NCI-H82 (cell line): ENCODE measurements around the gene CYP4X1.
A peak's percentile ranks its signal among the peaks of the same experiment; 100 is the strongest.
"Not testable (repeated sequence)": the region's sequence is repeated elsewhere in the genome, so short reads cannot be mapped to it uniquely, and the experiment has no call there.

Source experiments
- DNase-seq: peaks from one replicate; lab custom pipeline; 2025; lab: John Stamatoyannopoulos, UW

CYP4X1 gene, protein sequence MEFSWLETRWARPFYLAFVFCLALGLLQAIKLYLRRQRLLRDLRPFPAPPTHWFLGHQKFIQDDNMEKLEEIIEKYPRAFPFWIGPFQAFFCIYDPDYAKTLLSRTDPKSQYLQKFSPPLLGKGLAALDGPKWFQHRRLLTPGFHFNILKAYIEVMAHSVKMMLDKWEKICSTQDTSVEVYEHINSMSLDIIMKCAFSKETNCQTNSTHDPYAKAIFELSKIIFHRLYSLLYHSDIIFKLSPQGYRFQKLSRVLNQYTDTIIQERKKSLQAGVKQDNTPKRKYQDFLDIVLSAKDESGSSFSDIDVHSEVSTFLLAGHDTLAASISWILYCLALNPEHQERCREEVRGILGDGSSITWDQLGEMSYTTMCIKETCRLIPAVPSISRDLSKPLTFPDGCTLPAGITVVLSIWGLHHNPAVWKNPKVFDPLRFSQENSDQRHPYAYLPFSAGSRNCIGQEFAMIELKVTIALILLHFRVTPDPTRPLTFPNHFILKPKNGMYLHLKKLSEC

DNA sequence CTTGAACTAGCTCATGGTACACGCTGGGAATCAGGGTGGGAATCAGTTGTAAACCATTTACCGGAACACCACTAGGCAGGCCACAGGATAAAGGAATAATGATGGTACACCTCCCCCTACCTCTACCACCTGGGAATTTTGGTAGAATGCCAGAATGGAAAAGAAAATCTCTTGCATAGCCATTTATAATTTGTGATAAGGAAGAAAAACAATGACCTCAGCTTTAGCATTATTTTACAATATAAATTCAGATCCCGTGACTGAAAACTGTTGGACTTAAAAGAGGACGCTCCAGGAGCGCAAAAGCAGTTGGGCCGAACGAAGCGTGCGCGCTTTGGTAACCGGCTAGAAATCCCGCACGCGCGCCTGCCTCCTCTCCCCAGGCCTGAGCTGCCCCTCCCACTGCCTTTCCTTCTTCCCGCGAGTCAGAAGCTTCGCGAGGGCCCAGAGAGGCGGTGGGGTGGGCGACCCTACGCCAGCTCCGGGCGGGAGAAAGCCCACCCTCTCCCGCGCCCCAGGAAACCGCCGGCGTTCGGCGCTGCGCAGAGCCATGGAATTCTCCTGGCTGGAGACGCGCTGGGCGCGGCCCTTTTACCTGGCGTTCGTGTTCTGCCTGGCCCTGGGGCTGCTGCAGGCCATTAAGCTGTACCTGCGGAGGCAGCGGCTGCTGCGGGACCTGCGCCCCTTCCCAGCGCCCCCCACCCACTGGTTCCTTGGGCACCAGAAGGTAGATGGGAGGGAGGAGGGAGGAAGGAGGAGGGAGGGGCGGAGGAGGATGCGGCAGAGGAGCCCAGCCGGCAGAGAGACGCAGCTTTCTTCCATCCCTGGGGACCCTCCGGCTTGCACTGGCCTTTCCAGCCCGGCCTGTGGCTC lies at the start of gene CYP4X1:
CYP4X1 (plus strand) TSS at position 402 of the 873 bp plus-strand sequence; CDS start at position 551, 149 bp downstream.
- peak; percentile 60 for DNase-seq

DNA sequence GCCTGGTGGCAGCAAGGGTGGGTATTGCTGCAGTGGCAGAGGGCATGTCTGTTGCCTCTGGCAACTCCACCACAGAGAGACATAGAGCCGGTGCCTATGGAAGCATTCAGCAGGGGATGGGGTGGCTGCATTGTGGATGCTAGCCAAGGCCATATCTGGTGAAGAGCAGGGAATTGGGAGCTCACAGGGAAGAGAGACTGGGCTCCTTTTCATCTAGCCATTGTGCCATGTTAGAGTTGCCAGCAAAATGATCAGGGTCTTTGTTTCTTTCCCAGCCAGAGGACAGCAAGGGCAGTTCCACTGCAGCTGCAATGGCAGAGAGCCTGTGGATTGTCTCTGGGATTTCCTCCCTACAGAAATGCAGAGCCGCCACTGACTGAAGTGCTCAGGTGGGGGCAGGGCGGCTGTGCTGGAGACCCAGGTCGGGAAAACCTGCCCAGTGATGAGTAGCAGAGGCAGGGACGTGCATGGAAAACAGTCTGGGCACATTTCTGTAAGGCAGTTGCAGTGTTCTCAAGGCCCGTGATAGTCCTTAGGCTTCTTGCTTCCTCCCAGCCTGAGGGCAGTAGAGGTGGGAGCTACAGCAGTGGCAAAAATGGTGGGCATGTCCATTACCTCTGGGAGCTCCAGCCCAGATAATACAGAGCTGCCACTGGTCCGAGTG lies 40.2 kb upstream of the CYP4X1 start:
- no peak for DNase-seq

DNA sequence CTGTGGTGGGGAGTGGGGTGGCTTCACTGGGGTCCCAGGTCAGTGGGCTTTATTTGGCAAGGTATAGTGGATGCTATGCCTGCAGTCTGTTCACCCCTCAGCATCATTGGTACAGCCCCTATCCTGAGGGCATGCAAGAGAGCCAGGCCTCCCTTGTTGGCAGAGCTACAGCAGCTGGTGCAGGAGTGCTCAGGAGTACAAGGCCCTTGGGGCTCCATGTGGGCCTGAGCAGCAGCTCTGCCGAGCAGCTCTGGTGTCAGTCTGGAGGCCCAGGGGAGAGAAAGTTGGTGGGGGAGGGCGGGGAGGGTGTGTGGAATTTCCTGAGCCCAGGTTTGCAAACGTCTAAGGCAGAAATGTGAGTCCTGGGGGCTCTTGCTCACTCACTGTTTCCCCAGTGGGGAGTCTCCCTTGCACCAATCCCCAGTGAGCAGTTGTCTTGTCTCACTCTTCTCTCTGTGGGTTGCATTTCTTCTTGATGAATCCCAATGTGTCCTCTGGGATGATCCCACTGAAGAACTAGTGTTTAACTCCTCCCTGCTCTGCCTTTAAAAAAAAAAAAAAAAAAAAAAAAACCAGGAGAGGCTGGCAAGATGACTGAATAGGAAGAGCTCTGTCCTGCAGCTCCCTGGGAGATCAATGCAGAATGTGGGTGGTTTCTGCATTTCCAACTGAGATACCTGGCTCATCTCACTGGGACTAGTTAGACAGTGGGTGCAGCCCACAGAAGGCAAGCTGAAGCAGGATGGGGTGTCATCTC lies 39.5 kb upstream of the CYP4X1 start:
- DNase-seq: no peak

DNA sequence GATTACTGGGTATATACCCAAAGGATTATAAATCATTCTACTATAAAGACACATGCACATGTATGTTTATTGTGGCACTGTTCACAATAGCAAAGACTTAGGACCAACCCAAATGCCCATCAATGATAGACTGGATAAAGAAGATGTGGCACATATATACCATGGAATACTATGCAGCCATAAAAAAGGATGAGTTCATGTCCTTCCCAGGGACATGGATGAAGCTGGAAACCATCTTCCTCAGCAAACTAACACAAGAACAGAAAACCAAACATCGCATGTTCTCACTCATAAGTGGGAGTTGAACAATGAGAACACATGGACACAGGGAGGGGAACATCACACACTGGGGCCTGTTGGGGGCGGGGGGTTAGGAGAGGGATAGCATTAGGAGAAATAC lies 32.9 kb upstream of the CYP4X1 start:
- not testable (repeated sequence) for DNase-seq

DNA sequence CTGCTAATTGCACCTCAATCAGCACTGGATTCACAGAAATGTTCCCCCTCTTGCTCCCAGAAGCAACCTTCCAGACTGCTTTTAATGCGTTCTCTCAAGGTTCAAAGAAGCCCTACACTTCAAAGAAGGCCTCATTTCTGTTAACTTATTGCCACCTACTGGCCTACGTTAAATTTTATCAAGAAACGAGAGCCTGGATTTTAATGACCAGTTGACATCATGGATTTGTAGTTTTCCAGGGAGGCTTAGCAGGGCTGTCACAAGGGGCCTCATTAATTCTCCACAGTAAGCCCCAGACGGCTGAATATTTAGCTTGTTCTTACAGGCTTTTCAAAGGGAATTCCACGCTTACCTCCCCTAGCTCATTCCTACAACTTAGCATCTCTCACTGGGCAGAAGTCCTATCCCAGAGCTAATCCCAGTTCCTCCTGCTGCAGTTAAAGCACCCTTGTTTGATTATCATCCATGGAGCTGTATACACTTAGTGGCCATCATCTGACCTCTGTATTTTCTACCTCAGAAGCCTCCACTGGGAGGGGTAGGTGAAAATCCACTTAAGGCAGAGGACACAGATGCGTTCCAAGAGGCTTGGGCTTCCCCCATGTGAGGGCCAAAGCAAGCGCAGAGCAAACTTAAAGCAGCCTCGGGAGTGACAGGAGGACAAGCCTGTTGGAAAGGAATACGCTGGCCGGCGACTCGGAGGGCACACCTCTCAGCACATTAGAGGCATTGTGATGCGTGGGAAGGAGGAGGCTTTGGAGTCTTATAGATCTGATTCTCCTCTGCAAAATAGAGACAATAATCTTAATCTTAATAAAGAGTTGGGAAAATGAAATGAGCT lies 32.2 kb upstream of the CYP4X1 start:
- DNase-seq: peak; percentile 91

DNA sequence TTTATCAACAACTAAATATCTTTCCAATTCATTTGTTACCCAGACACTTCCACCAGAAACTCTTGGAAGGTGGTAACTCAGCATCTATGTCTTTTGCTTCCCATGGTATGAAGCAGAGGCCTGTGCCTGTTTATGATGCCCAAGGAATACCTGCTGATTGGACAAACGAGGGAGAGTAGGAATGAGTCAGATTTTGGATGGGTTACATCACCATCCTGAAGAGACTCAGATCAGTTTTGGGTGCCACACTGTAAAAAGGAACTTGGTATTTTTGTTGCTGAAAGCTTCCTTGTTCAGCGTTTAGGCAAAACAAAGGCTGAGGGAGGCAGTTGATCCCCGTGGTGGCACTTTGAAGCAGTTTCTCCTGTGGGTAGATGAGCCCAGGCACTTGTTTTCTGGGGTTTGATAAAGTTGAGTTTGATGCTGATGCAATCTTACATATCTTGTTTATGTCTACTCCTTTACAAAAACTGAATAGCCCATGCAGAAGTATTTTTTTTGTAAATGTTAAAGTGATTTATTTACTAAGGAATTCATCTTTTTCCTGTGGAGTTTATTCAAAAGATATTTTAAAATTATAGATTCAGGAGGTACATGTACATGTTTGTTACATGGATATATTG lies 26.7 kb upstream of the CYP4X1 start:
- no peak for DNase-seq

DNA sequence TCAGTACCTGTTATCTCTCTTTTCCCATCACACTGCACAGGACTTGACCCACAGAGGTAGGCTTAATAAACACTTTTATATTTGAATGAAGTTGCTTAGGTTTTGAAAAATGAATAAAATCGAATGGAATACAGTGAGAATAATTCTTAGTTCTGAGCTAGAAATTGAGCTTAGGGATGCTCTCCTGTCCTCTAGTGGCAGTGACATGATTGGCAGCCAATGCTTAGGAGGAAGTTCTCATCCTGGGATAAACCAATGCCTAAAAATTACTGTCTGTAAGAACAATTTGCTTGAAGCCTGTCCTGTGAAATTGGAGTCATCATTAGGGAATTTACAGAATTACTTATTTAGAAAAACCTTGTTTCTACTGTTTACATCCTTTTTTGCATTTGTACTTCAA lies 21.3 kb upstream of the CYP4X1 start:
- peak; percentile 23 for DNase-seq

DNA sequence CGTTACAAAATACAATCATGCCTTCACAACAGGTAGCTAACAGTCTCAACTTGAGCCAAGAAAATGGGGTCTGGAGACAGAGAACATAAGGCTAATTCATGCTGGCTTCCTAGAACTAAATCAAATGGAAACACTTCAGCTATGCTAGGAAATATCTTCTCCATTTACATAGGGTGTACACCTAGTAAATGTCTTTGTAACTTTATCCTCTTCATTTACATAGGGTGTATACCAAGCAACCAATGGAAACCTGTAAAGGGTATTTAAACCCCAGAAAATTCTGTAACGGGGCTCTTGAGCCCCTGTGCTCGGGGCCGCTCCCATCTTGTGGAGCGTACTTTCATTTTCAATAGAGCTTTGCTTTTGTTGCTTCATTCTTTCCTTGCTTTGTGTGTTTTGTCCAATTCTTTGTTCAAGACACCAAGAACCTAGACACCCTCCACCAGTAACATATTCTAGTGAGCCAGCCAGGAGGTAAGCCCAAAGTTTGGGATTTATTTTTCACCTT lies 19.5 kb upstream of the CYP4X1 start:
- DNase-seq: no peak

DNA sequence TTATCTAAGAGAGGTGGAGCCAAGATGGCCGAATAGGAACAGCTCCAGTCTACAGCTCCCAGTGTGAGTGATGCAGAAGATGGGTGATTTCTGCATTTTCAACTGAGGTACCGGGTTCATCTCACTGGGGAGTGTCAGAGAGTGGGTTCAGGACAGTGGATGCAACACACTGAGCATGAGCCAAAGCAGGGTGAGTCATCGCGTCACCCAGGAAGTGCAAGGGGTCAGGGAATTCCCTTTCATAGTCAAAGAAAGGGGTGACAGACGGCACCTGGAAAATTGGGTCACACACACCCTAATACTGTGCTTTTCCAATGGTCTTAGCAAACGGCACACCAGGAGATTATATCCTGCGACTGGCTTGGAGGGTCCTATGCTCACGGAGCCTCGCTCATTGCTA lies 17.0 kb upstream of the CYP4X1 start:
- DNase-seq: not testable (repeated sequence)

DNA sequence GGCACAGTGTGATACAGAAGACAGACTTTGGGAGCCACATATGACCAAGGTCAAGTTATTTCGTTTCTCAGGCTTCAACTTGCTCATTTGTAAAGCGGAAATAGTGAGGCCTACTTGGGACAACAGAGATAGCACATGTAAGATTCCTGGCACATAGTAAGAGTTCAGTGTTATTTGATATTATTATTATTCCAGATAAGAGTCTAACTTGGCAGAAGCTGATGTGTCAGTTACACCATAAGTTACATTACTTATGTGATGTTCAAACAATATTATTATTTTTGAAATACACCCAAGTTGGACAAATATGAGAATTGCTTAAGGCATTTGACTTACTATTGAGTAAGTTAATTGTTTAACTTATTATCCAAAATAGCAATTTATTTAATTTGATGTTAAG lies 10.2 kb upstream of the CYP4X1 start:
- no peak for DNase-seq

DNA sequence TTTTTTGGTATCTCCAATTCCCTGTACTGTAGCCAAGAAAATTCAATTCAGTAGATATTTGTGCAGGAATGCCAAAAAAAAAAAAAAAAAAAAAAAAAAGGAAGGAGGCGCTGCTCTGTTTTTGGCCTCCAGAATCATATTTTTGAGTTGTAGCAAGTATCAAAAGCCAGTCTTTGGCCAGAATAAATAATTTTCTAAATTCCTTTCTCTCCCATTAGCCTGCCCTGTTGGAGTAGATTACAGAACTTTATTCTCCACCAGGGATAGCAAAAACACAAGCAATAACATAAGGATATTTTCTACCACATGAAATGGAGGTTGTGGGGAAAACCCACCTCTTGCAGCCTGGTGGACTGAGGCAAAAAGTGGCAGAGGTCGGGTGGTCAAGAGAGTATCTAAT lies 2.4 kb upstream of the CYP4X1 start:
- no peak for DNase-seq

DNA sequence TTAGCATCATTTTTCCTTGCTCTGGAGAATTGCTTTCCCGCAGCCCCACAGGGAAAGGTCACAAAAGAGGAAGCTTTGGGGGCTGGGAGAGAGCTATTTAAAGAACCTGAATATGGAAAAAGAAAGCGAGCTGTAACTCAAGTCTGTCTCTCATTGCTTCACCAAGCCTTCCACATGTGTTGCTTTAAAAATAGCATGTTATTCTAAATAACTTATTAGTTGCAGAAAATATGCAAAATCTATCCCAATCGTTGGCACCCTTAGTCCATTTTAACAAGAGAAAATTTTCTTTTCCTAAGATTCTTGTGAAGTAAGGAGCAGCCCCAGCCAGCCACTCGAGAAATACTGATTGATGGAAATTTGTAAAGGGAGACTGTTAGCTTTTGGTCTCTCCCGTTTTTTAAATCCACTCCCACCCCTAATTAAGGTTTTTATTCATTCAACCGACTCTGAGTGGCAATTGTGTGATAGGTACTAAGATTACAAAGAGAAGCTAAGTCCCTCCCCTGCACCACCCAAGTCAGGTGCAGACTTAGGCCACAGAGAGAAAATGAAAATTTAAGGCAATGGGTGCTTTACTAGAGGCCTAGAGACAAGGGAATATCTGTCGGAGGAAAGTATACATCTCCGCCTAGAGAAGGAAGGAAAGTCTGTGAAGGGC lies 802 bp downstream of the CYP4X1 start:
- no peak for DNase-seq

DNA sequence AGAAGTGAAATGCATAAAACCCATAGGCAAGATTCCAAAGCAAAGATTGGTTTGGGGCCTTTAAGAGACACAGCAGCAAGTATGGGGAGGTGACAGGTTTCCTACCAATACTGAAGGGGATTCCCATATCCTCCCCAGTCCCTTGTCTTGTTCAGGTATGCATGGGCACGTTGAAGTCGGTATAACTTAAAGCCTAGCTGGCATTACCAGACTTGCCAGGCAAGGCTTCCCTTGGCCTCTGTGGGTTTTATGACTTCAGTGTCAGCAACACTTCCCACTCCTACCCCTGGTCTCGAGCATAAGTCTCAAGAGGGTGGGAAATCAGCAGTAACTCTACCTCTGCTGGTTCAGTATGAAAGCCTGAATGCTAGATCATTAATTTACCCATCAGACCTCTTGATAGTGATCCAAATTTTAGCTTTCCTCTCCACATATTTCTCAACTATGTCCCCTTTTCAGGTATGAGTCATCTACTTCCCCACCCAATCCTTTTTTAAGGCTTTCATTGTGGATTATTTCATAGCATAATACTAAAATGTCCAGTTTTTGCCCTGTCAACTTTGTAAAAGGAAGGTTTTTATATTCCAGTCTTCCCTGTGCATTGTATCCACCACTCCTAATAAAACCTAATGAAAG lies 6.8 kb downstream of the CYP4X1 start:
- no peak for DNase-seq

DNA sequence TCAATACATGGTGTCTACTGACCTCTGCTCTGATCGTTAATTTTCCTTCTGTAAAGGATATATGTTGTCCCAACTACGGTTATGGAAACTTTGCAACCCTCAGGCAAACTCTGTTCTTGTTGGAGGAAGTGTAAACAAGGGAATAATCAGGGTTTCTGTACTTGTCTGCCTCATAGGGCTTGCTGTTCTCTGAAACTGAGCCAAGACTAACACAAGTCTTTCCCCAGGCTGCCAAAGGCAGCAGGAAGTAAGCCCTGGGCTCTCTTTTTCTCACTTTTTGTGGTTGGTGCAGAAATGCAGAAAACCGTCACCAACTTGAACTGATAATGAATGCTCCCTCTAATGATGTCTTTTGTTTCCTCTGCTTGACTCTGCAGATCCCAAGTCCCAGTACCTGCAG lies 7.6 kb downstream of the CYP4X1 start:
- DNase-seq: no peak

DNA sequence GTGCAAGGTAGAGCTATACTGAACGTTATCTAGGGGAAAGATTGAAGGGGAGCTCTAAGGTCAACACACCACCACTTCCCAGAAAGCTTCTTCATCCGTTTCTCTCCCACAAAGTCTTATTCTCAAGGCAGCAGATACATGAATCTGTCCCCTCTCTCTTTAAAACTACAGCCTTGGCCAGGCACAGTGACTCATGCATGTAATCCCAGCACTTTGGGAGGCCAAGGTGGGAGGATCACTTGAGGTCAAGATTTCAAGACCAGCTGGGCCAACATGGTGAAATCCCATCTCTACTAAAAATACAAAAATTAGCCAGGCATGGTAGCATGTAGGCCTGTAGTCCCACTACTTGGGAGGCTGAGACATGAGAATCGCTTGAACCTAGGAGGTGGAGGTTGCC lies 8.1 kb downstream of the CYP4X1 start:
- no peak for DNase-seq

DNA sequence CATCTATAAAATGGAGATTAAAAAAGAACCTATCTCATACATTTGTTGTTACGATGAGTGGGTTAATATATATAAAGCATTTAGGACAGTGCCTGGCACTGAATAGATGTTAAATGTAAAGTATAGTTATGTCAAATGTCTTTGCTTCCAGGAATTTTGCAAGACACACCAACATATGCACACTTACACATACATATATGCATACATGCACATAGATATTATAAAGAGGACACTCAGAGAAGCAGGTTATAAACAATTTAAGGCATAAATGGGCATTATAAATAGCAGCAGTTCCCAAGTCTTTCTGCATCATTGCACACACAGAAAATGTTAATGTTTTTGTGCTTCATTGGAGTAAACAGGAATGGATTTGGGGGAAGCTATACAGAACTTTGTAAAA lies 13.3 kb downstream of the CYP4X1 start:
- no peak for DNase-seq

DNA sequence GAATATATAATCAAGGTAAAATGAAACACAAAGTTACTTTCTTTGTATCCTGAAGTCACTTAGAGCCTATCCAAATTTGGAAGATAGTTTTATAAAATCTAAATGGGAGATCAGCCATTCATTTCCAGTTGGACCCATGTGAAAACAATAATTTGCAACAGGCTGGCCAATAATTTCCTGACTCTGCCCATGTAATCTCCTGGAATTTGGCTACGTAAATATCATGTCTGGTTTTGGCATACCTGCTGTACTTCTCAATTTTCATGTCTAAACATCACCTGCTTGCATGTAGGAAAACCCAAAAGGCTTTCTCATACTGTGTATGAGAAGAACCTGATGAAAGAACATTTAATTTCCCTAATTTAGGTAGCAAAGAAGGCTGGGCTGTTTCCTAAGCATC lies 35.9 kb downstream of the CYP4X1 start:
- DNase-seq: no peak

DNA sequence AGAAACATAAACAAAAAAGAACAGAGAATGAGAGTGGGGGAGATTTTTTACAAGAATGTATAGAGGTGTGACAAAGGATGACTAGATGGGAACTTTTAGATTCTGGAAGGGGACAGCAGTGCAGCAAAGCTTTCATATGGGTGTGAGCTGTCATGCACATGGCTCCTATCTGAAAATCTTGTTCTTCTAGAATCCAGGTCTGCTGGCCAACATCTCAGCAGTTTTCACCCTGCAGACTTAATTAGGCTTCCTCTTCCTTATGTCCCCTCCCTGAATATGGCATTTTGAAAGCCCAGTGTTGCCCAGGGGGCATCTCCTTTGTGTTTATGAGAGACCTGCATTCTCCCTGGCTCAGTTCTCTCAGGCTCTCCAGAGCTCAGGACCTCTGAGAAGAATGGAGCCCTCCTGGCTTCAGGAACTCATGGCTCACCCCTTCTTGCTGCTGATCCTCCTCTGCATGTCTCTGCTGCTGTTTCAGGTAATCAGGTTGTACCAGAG lies 43.7 kb downstream of the CYP4X1 start, which contains the start of gene CYP4Z1:
CYP4Z1 (plus strand) TSS at position 135 of the 498 bp plus-strand sequence; CDS start at position 395, 260 bp downstream.
- DNase-seq: no peak

DNA sequence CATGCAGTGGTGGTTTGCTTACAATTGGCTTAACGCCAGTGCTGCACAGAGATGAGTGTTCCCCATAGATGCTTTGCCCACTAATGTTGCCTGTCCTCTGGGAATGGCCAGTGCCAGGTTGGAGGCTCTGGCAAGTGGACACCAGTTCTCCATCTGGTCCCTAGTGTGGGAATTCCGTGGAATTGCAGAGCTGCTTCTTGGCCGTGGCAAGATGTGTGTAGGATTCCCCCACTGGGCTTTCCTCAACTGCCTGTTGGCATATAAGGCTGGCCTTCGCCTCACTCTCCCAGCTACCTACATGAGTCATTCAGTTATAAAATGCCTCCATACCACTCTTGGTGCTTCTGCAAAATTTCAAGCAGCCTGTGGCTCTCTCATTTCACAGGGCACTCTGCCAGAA lies 45.6 kb downstream of the CYP4X1 start:
- DNase-seq: not testable (repeated sequence)
